Limb (tissue), 2 donors: Measurements from ENCODE around the gene TTYH1.

Experiments
- DNase-seq, 2 donors: peaks; one replicate each; pipeline ENCODE4 v3.0.0-alpha.2; 2016; ENCODE audit errors: extremely low spot score in 2 of 2

TTYH1 gene

DNA sequence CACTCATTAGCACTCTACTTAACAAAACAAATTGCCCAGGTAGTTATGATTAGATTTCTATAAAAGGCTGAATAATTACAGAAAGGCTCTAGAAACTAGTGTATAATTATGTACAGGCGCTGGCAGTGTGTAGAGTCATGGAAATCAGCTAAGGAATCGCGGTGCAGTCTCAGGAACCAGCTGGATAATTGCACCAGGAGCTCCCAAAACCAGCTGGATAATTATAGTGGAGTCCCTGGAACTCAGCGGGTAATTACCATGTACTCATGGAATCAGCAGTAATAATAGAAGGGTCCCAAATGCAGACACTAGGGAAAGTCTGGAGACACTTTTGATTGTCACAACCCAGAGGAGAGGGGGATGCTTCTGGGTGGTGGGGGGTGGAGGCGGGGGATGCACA lies 23.2 kb upstream of the TTYH1 start:
- DNase-seq: no peak

DNA sequence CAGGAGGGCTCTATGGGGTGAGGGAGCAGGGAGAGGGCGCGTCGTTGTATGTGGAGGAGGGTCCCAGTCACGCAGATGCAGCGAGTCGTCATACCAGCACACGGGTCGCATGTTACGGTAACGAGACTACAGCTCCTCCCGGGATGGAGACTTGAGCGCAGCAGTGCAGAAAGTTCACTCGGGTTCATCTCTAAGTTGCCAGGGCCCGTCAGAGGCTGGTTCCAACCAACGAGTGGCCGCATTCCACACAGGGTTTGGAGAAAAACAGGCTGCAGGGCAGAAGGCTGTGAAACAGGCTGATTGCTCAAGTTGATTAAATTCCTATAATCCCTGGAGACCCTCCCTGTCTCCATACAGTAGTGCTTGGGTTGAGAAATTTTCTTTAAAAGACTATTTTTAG lies 21.9 kb upstream of the TTYH1 start:
- DNase-seq: no peak

DNA sequence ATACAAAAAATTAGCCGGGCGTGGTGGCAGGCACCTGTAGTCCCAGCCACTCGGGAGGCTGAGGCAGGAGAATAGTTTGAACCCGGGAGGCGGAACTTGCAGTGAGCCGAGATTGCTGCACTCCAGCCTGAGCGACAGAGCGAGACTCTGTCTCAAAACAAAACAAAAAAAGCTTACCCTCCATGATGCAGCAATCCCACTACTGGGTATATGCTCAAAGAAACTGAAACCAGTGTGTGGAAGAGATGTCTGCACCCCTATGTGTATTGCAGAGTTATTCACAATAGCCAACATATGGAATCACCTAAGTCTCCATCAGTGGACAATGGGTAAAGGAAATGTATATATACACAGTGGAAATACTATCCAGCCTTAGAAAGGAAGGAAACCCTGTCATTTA lies 19.6 kb upstream of the TTYH1 start:
- no peak for DNase-seq

DNA sequence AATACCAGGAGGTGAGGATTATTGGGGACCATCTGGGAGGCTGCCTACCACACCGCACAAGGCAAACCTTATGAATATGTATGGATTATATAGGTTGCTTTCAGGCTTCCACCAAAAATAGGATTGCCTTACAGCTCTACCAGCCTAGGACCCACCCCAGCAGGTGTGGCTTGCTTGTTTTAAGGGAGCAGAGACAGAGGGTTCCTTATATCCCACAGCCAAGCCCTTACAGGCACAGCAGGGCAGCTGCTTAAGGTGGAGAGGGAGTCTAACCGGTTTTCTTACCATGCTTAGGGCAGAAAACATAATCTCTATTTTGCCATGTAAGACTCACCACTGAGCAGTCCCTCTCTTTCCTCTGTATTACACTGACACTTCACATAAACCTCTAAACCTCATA lies 16.1 kb upstream of the TTYH1 start:
- no peak for DNase-seq

DNA sequence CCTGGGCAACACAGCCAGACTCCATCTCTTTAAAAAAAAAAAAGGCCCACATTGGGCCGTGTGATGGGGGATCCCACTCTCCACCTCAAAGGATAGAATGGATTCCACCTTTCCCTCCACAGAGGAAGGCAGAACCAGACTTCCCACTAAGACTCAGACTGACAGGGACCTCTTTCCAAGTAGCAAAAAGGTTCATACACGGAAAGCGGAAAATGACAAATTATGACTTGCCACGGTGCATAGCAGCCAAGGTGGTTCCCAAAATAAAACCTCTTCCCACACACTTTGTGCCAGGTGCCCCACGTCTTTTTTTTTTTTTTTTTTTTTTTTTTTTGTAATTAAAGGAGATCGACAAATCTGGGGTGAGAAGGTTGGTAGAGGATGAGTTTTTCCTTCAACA lies 14.4 kb upstream of the TTYH1 start:
- DNase-seq: no peak

DNA sequence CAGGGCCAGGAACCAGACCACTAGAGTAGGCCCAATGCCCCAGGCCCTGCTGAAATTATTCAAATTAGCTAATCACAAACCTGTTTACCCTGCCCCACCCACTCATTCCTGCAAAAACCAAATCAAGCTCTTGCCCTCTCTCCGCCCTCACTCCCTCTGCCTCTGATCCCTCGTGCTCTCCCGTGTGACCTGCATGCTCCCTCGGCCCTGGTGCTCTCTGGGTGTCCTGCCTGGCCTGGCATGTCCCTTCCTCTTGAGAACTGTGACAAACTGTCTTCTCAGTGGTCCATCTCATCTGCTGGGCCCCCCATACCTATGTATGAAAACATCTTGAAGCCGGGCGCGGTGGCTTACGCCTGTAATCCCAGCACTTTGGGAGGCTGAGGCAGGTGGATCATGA lies 12.2 kb upstream of the TTYH1 start:
- DNase-seq: no peak

DNA sequence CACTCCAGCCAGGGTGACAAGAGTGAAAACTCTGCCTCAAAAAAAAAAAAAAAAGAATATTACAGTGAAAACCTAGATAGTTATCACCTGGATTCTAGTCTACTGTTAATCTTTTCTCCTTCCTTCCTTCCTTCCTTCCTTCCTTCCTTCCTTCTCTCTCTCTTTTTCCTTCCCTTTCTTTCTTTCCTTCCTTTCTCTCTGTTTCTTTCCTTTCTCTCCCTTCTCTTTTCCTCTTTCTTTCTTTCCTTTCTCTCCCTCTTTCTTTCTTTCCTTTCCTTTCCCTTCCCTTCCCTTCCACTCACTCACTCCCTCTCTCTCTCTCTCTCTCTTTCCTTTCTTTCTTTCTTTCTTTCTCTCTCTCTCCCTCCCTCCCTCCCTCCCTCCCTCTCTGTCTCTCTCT lies 9.6 kb upstream of the TTYH1 start:
- no peak for DNase-seq

DNA sequence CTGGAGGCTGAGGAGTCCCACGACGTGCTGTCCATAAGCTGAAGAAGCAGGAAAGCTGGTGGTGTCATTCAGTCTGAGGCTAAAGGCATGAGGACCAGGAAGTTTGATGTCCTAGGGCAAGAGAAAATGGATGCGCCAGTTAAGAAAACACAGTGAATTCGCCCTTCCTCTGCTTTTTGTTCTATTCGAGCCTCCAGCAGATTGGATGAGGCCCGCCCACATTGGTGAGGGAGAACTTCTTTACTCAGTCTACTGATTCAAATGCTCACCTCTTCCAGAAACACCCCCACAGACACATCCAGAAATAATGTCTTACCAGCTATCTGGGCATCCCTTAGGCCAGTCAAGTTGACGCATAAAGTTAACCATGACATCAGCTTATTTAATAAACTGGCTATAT lies 7.5 kb upstream of the TTYH1 start:
- DNase-seq: no peak

DNA sequence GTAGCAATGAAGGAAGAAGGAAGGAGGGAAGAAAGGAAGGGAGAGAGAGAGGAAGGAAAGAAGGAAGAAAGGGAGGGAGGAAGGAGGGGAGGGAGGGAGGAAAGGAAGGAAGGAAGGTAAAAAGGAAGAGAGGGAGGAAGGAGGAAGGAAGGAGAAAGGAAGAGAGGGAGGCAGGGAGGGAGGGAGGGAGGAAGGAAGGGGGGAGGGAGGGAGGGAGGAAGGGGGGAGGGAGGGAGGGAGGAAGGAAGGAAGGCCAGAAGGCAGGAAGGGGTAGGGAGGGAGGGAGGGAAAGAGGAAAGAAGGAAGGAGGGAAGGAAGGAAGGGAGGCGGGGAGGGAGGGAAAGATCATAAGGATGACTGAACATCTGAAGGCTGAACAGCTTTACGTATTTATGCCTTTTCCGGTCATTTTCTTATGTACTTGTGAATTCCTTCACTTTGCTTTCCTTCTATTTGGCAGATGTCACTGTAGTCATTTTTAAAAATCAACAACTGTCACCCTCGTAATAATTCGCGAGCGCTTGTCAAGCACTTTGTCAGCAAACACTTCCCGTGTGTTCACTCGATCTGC lies 6.7 kb upstream of the TTYH1 start:
- DNase-seq: no peak

DNA sequence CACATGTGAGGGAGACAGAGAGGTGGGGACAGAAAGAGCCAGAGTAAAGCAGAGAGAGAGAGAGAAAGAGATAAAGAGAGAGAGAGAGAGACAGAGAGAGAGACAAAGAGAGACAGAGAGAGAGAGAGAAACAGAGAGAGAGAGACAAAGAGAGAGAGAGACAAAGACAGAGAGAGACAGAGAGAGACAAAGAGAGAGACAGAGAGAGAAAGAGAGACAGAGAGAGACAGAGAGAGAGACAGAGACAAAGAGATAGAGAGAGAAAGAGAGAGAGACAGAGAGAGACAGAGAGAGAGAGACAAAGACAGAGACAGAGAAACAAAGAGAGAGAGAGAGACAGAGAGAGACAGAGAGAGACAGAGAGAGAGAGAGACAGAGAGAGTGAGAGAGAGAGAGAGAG lies 4.2 kb upstream of the TTYH1 start:
- no peak for DNase-seq

DNA sequence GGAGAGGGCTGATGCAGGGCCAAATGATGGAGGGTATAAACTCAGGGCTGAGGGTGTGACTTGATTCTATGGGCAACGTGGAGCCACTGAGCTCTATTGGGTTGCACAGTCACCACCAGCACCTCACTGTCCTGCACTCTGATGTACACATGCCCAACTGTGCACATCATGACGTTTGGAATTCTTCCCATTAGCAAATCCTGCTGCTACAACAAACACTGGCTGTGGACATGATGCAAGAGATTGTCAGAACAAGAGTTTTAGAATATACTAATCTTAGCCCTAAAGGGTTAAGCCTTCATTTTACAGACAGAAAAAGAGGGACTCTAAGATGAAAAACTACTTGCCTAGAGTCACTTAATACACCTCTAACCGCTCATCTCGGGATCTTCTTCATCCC lies 2.4 kb upstream of the TTYH1 start:
- DNase-seq: no peak

DNA sequence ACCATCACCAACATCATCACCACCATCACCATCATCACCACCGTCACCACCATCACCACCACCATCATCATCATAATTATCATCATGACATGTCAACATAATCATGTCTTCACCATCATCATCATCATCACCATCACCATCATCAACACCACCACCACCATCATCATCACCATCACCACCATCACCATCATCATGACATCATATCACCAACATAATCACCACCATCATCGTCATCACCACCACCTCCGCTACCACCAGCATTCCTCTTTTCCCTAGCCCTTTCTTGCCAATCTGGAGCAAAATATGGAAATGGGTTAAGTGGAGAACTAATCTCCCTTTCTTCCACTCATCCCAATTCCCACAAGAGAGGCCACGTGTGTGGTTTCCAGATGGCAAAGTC lies 1.1 kb upstream of the TTYH1 start:
- no peak for DNase-seq

DNA sequence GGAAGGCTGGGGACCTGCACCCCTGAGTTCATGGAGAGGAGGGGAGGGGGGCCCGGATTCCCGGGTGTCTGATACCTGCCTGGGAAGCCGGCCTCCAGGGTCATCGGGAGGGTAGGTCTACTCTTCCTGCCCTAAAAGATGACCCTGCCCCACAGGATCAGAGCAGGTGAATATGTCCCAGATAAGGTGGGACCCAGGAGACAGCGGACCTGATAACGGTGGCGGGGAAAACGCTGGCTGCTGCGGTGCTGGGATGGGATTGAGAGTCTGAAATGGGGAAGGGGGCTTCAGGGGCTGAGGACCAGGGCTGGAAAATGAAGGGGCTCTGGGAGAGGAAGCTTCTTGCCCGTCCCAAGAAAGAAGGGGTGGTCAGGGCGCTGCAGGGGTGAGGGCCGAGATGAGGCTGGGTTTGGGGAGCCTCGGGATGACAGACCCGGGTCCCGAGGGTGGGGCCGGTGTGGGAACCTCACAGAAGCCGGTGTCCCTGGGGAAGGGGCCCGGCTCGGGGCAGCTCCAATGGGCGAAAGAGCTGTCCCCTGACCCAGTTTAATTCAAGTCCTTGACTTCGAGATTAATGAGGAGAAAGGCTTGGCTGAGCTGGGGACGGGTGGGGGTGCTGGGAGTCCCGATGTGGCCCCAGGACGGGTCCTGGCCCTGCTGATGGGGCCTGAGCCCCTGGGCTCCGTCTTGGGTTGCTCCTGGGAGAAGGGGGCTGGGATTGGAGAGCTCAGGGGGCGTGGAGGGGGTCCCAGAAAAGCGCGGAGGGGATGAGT lies 823 bp downstream of the TTYH1 start:
- DNase-seq: peak in 1 of 2 donors; percentile 46

DNA sequence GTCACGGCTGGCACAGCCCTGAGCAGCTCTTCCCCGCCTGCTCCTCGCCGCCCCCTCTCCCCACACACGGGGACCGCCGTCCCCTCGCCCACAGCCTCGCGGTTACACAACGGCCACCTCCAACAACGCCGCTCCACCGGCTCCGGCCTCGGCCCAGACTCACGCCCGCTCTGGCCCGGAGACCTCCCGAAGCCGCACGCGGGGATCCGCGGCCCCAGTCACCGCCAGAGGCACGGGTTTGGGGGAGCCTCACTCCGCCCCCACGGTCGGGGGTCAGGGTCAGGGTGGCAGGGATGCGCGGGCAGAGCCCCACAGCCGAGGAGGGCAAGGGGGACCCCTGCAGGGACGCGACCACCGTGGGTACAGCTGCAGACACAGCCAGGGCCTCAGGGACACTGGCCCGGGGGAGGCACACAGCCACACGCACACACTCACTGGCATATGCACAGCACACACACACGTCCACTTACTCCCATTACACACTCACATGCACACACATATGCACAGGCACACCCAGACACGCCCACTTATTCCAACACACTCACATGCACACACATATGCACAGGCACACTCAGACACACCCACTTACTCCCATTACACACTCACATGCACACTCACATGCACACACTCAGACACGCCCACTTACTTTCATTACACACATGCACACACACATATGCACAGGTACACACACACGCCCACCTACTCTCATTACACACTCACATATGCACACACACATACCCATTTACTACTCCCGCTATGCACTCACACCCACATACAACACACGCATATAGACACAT lies 1.6 kb downstream of the TTYH1 start:
- DNase-seq: no peak

DNA sequence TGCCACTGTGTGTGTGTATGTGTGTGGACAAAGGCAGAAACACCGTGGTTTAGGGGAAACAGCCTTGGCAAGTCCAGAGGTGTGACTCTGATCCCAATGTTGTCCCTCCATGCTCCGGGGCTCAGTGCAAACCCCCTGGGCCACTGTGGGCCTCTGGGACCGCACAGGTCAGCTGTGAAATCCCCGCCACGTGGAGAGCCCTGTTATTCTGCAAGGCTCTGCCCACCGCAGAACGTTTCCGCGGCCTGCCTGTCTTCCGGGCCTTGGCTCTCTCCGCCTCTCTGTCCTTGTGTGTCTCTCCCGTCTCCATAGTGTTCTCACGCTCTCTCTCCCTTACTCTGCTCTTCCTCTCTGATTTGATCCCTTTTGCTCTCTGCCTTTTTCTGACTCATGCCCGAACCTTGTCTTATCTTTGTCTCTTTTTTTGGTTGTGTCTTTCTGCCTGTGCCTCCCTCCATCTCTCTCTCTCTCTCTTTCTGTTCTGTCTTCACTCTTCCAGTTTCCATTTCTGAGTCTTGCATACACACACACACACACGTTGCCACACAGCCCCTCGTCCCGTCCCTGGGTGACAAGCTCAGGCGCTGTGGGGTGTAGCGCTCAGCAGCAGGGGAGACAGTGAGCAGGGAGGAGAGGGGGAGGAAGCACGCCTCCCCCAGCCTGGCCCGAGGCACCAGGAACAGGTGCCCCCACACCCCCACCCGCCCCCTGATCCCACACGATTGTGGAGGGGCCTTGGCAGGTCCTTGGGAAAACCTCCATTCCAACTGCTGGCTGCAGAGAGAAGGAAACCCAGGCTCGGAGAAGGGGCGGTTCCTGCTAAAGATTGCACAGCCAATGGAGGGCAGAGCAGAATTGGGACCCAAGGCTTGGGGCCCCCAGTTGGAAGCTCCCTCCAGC lies 3.0 kb downstream of the TTYH1 start:
- no peak for DNase-seq

DNA sequence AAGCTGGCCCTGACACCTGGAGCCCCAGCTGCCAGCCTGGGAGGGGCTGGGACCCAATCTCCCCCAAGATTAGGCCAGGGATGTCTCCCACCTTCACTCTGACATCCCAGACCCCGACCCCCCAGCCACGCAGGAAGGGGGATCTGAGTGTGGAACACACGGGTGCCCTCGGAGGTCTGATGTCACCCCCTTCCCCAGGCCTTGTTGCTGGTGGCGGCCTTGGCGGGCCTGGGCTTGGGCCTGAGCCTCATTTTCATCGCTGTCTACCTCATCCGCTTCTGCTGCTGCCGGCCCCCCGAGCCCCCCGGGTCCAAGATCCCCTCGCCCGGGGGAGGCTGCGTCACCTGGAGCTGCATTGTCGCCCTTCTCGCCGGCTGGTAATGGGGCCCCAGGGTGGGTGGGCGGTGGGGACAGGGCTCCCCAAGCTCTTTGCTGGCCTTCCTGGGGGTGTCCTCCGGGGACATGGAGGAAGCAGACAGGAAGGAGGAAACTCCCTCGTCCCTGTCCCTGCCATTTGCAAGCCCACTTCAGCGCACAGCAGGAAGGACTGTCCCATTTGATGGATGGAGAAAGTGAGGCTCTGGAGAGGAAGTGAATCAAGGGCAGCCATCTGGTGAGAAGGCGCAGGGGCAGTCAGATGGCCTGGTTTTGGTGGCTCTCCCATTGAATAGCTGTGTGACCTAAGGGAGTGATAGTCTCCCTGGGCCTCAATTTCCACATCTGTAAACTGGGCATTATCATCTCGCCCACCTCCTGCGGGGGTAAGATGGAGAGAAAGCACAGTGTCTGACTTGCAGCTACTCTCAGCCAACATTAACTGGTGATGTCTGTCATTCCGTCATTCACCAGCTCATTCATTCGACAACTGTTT lies 3.9 kb downstream of the TTYH1 start:
- no peak for DNase-seq

DNA sequence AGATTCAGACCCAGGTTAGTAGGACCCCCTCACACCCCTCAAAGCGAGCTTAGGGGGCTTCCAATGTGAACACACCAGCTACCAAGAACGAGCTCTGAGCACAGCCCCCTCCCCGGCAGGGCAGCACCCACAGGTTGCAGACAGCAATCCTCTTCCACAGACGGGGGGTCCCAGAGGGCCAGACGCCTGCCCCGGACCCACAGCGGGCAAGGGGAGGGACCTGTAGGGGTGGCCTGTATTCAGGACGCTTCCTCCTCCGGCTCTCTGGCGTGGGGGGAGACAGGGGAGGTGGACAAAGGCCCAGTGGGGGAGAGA lies 4.8 kb downstream of the TTYH1 start:
- no peak for DNase-seq

DNA sequence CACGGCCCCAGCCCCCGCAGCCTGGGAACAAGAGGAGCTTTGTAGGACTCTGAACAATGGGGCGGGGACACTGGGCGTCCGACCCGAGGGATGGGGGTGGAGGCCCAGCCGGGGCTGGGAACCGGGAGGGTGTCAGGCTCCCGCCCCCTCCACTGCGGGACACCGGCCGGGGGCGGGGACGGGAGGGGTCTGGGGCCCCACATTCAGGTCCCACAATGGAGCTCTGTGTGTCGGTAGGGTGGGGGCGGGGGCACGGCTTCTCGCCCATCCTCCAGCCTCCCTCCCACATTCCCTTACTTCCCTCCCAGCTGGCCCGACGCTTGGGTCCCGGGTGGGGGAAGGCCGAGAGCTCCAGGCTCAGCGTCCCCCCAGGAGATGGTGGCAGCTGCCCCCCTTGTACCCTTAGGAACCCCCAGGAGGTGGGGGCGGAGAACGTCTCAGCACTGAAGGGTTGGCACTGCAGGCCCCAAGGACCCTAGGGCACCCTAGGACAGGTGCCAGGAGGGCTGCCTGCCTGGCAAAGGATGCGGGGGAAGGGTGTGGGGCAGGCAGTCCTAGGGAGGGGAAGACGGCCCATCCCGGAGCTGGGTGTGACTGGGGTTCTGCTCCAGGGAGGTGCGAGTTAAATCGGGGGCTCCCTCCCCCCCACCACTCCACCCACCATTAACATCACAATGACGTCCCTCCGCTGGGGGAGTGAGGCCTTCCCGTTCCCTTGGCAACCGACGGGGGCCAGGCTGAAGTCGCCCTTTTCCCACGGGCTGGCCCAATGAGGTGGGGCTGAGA lies 5.3 kb downstream of the TTYH1 start:
- peak in 1 of 2 donors; percentile 85 for DNase-seq

DNA sequence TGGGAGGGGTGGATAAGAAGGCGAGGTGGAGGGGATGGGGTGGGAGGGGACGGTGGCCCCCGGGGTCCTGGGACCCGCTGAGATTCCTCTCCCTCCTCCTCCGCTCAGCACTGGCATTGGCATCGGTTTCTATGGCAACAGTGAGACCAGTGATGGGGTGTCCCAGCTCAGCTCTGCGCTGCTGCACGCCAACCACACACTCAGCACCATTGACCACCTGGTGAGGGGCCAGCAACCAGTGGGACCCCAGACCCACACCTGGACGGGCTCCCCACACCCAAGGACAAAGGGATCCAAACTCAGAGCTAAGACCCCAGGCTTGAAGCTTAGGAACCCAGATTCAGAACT lies 5.9 kb downstream of the TTYH1 start:
- DNase-seq: no peak

DNA sequence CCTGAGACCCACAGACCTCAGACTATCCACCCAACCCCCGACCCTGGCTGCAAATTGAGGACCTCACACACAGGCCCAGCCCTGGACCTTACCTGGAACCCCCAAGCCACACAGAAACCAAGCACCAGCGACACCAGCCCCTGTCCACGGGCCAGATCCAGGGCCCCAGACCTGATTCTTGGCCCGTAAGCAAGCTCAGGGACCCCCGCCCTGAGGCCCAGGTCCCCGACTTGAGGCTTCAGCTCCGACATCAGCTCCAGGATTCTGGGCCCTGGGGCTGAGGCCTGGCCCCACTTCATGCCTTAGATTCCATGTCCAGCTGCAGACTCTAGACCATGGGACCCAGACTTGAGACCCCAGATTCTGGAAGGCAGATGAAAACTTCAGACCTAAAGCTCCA lies 6.3 kb downstream of the TTYH1 start:
- DNase-seq: no peak
